OCI-LY1 (cell line): ENCODE results near the gene SPRED1.

Experiments
- H2AFZ ChIP-seq: fragments of 200-600 bp; sonication (generic), shearing (Covaris generic); 2 replicates; pipeline ENCODE4 v1.6.0; 2014; ENCODE audit warnings: antibody characterized with exemption, mild to moderate bottlenecking, low read length
- H3F3A ChIP-seq: fragments of 200-600 bp; sonication (generic), shearing (Covaris generic); 2 replicates; pipeline ENCODE4 v1.6.0; 2014; ENCODE audit warnings: mild to moderate bottlenecking, antibody characterized with exemption, low read length, moderate library complexity; ENCODE audit not compliant: insufficient read depth
- H3K27ac ChIP-seq: fragments of 200-600 bp; sonication (generic); 2 replicates; pipeline ENCODE4 v1.5.1; 2014; ENCODE audit warnings: low read length, mixed run types, mild to moderate bottlenecking, low read depth; ENCODE audit not compliant: poor library complexity, severe bottlenecking
- H3K27me3 ChIP-seq: fragments of 200-600 bp; sonication (generic); 2 replicates; pipeline ENCODE4 v1.6.0; 2014; ENCODE audit warnings: antibody characterized with exemption, mild to moderate bottlenecking, low read length, moderate library complexity; ENCODE audit not compliant: insufficient read depth
- H3K36me3 ChIP-seq: fragments of 200-600 bp; sonication (generic); 2 replicates; pipeline ENCODE4 v1.6.1; 2014; ENCODE audit warnings: mild to moderate bottlenecking, antibody characterized with exemption, low read length, moderate library complexity, mixed read lengths; ENCODE audit not compliant: insufficient read depth
- H3K4me1 ChIP-seq: fragments of 200-600 bp; sonication (generic); 2 replicates; pipeline ENCODE4 v1.5.1; 2014; ENCODE audit warnings: mild to moderate bottlenecking, low read length, moderate library complexity; ENCODE audit not compliant: insufficient read depth, severe bottlenecking
- H3K4me2 ChIP-seq: fragments of 200-600 bp; sonication (generic), shearing (Covaris generic); 2 replicates; pipeline ENCODE4 v1.6.1; 2014; ENCODE audit warnings: low read length
- H3K4me3 ChIP-seq: fragments of 200-600 bp; sonication (generic); 2 replicates; pipeline ENCODE4 v1.5.1; 2014; ENCODE audit warnings: low read length, low read depth, mild to moderate bottlenecking, mixed read lengths; ENCODE audit not compliant: poor library complexity, severe bottlenecking
- H3K79me2 ChIP-seq: fragments of 200-600 bp; shearing (Covaris generic); 2 replicates; pipeline ENCODE4 v1.6.1; 2016; ENCODE audit warnings: mixed run types, low read length, mixed read lengths; ENCODE audit not compliant: insufficient read depth
- H3K9ac ChIP-seq: fragments of 200-600 bp; sonication (generic), shearing (Covaris generic); 2 replicates; pipeline ENCODE4 v1.6.1; 2014; ENCODE audit warnings: mild to moderate bottlenecking, low read length, mixed read lengths
- H3K9me2 ChIP-seq: fragments of 200-600 bp; sonication (generic), shearing (Covaris generic); 2 replicates; pipeline ENCODE4 v1.6.1; 2014; ENCODE audit warnings: low read depth, mild to moderate bottlenecking, low read length, mixed read lengths
- H3K9me3 ChIP-seq: fragments of 200-600 bp; shearing (Covaris generic); 2 replicates; pipeline ENCODE4 v1.6.1; 2014; ENCODE audit warnings: low read length, mixed read lengths
- H4K20me1 ChIP-seq: fragments of 200-600 bp; sonication (generic), shearing (Covaris generic); 2 replicates; pipeline ENCODE4 v1.6.0; 2016; ENCODE audit warnings: mild to moderate bottlenecking, low read length; ENCODE audit not compliant: insufficient read depth
- CTCF ChIP-seq: fragments of 200-600 bp; sonication (generic), shearing (Covaris generic); IDR thresholded peaks from 2 replicates; pipeline ENCODE4 v1.5.1; 2017; ENCODE audit warnings: mild to moderate bottlenecking, antibody characterized with exemption, low read length, moderate library complexity, mixed read lengths
- EZH2 ChIP-seq: fragments of 200-600 bp; sonication (generic), shearing (Covaris generic); IDR thresholded peaks from 2 replicates; pipeline ENCODE4 v1.8.0; 2017; ENCODE audit warnings: borderline replicate concordance, mixed run types, mild to moderate bottlenecking, antibody characterized with exemption, low read length, moderate library complexity, mixed read lengths

The SPRED1 gene

GRCh38 chr15:38351466-38351865, 98.8 kb downstream of the SPRED1 start:
- H4K20me1 ChIP-seq: no peaks in the 10 kb centered on the region

GRCh38 chr15:38354315-38354929, 101.8 kb downstream of the SPRED1 start:
- H3K4me3 ChIP-seq: no peak overlapping the region
- no peaks in the 10 kb centered on the region for H3K9me2 ChIP-seq
- no peak overlapping the region for H3K9ac ChIP-seq
- no peak overlapping the region for H3K4me2 ChIP-seq
- H3K9me3 ChIP-seq: no peaks in the 10 kb centered on the region
- no peaks in the 10 kb centered on the region for H3K4me1 ChIP-seq
- no peak overlapping the region for H2AFZ ChIP-seq
- no peaks in the 10 kb centered on the region for H3K27me3 ChIP-seq
- H3K27ac ChIP-seq: no peak overlapping the region
- no peaks in the 10 kb centered on the region for H3K79me2 ChIP-seq
- no peaks in the 10 kb centered on the region for H3F3A ChIP-seq
- no peaks in the 10 kb centered on the region for H4K20me1 ChIP-seq
- TF ChIP-seq CTCF (peak; percentile 84), EZH2 (no peak)
- no peaks in the 10 kb centered on the region for H3K36me3 ChIP-seq

More at GRCh38 chr15:38351466-38351865, 98.8 kb downstream of the SPRED1 start:
- Histone ChIP-seq H3K4me2 (no peak overlapping the region), H3K9me2 (no peaks in the 10 kb centered on the region), H3K4me3 (no peak overlapping the region), H3K79me2 (no peaks in the 10 kb centered on the region), H3K27me3 (no peaks in the 10 kb centered on the region), H3K27ac (no peak overlapping the region), H3F3A (no peaks in the 10 kb centered on the region), H3K9ac (no peak overlapping the region), H3K4me1 (no peaks in the 10 kb centered on the region), H2AFZ (no peak overlapping the region), H3K36me3 (no peaks in the 10 kb centered on the region), H3K9me3 (no peaks in the 10 kb centered on the region)
- TF ChIP-seq EZH2: no peak
- no peak for TF ChIP-seq CTCF

DNA sequence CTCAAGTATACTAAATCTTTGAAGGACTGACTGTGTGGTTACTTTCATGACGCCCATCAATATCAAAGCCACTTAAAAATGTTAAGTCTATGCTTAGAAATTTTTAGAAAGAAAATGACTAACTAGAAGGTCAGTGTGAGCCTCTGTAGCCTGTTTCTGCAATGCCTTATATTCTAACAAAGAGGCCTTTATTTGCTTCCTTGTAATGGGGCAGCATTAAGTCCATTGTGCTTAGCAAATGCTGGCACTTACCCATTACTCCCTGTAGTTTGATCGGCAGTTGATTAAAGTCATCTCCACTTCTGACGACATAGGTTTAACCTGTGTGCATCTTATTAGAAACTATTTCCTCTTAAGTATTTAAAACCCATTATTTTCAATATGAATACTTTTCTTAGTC, 109.7 kb downstream of the SPRED1 start:
- H3K4me3 ChIP-seq: no peak overlapping the region

More for the DNA sequence above, 109.7 kb downstream of the SPRED1 start:
- Histone ChIP-seq H3K9ac (no peak overlapping the region), H3K27me3 (no peaks in the 10 kb centered on the region), H3K36me3 (no peaks in the 10 kb centered on the region), H4K20me1 (no peaks in the 10 kb centered on the region), H3K79me2 (no peaks in the 10 kb centered on the region), H3K4me1 (no peaks in the 10 kb centered on the region), H3F3A (no peaks in the 10 kb centered on the region), H3K9me3 (no peaks in the 10 kb centered on the region), H3K4me2 (no peak overlapping the region), H3K9me2 (no peaks in the 10 kb centered on the region), H2AFZ (no peak overlapping the region), H3K27ac (no peak overlapping the region)
- TF ChIP-seq CTCF (no peak), EZH2 (no peak)
